ENCODE measurements around the gene COX20. TPM values are rescaled to one million over a fixed set of nuclear protein-coding genes. Genes with fewer than 3 reads are reported as not detected.

COX20 gene
- polyA plus RNA-seq, 2 of the 4 experiments (the other 2 are of a cell fraction): 65.4 to 74.6 TPM

- FAIRE-seq (no peak), ATAC-seq (no peak), DNase-seq (ENCODE audit: low read depth in 1 of 2, low spot score in 1 of 2) (no peak)
- ChIA-PET POLR2A (interaction anchor here (0.6 to 0.7 kb wide), 2 partner anchors 17 to 102 kb away, joined by 3 read pairs; no protein-coding TSS in a partner anchor), CTCF (interaction anchor here (1.1 to 1.5 kb wide), 2 partner anchors 14 to 175 kb away, joined by 4 to 6 read pairs; no protein-coding TSS in a partner anchor)
- H3K4me2 ChIP-seq: no peak overlapping the region
- H3K9me3 ChIP-seq: no peaks in the 10 kb centered on the region
- 87% methylated on average over 23 of the region's 23 CpGs for WGBS (ENCODE audit: missing lambda C conversion rate)
- H3K27ac ChIP-seq: no peak overlapping the region
- TF ChIP-seq RAD21 (conservative IDR thresholded peaks at IDR 0.05 in 1 of 2, IDR thresholded peaks at IDR 0.05 in 1 of 2) (no peak), CBX2 (IDR thresholded peaks at IDR 0.05; ENCODE audit: borderline replicate concordance, low read depth) (no peak), CBX8 (IDR thresholded peaks at IDR 0.05) (no peak), HES2 (IDR thresholded peaks at IDR 0.05) (no peak), ZNF302 (CRISPR knock-in tag; IDR thresholded peaks at IDR 0.05) (no peak), HOXA7 (CRISPR knock-in tag; IDR thresholded peaks at IDR 0.05) (no peak), GATA3 (IDR thresholded peaks at IDR 0.05; ENCODE audit: borderline replicate concordance) (no peak), SREBF2 (IDR thresholded peaks at IDR 0.05) (no peak), FOXS1 (CRISPR knock-in tag; IDR thresholded peaks at IDR 0.05) (no peak), MAFK (IDR thresholded peaks at IDR 0.05; ENCODE audit: partially characterized antibody) (no peak), CHD2 (IDR thresholded peaks at IDR 0.05; ENCODE audit: low read length, partially characterized antibody) (no peak), JUN (IDR thresholded peaks at IDR 0.05) (no peak), HEYL (CRISPR knock-in tag; IDR thresholded peaks at IDR 0.05) (no peak), HDAC2 (IDR thresholded peaks at IDR 0.05) (no peak), MAX (IDR thresholded peaks at IDR 0.05) (no peak), RFX5 (IDR thresholded peaks at IDR 0.05) (no peak), POLR2AphosphoS2 (conservative IDR thresholded peaks at IDR 0.05; ENCODE audit: low read length) (no peak), HMGXB4 (CRISPR knock-in tag; IDR thresholded peaks at IDR 0.05; ENCODE audit: borderline replicate concordance) (no peak), ZSCAN20 (CRISPR knock-in tag; IDR thresholded peaks at IDR 0.05) (no peak), USF2 (IDR thresholded peaks at IDR 0.05) (no peak)
- peaks cover 17% of the 10 kb centered on the region for H3K4me1 ChIP-seq
- no peak overlapping the region for H3K4me3 ChIP-seq
Measured at GRCh38 chr1:244868484-244869363, 33.3 kb downstream of the COX20 start.

- Histone ChIP-seq H3K9me3 (no peaks in the 10 kb centered on the region), H3K4me2 (no peak overlapping the region), H3K4me1 (peaks cover 17% of the 10 kb centered on the region), H3K27ac (no peak overlapping the region), H3K4me3 (no peak overlapping the region)
- WGBS (ENCODE audit: missing lambda C conversion rate): 76% methylated on average over 12 of the region's 12 CpGs
- no peak for TF ChIP-seq HOXB5 (CRISPR knock-in tag; IDR thresholded peaks at IDR 0.05)
- ChIA-PET CTCF (interaction anchor here (1.1 to 1.5 kb wide), 2 partner anchors 14 to 174 kb away, joined by 4 to 6 read pairs; no protein-coding TSS in a partner anchor), POLR2A (no interaction called here)
- ATAC-seq (no peak), DNase-seq (ENCODE audit: low read depth in 1 of 2, low spot score in 1 of 2) (no peak), FAIRE-seq (no peak)
Measured at GRCh38 chr1:244869364-244869827, 33.9 kb downstream of the COX20 start.

All from A549 (cell line).